ACC112 (cell line): ENCODE data around the gene PCP2.

Experiments used
- H2AFZ ChIP-seq: fragments of 200-600 bp; sonication (generic); one replicate; pipeline ENCODE4 v1.6.0; 2017; ENCODE audit warnings: antibody characterized with exemption, low read length; ENCODE audit not compliant: unreplicated experiment
- H3K27ac ChIP-seq: fragments of 200-600 bp; sonication (generic); 2 replicates; pipeline ENCODE4 v1.5.1; 2014; ENCODE audit warnings: low read depth, mild to moderate bottlenecking, antibody characterized with exemption, low read length, moderate library complexity
- H3K27me3 ChIP-seq: fragments of 200-600 bp; sonication (generic); 2 replicates; pipeline ENCODE4 v1.6.1; 2014; ENCODE audit warnings: mild to moderate bottlenecking, antibody characterized with exemption, low read length, moderate library complexity, mixed read lengths; ENCODE audit not compliant: insufficient read depth
- H3K36me3 ChIP-seq: fragments of 200-600 bp; sonication (generic); 2 replicates; pipeline ENCODE4 v1.6.1; 2016; ENCODE audit warnings: mild to moderate bottlenecking, antibody characterized with exemption, low read length, moderate library complexity, mixed read lengths; ENCODE audit not compliant: insufficient read depth
- H3K4me1 ChIP-seq: fragments of 200-600 bp; sonication (generic); one replicate; pipeline ENCODE4 v1.6.1; 2016; ENCODE audit warnings: low read length, mixed read lengths; ENCODE audit not compliant: insufficient read depth, unreplicated experiment, control insufficient read depth
- H3K4me3 ChIP-seq: fragments of 200-600 bp; sonication (generic); 2 replicates; pipeline ENCODE4 v1.5.1; 2014; ENCODE audit warnings: mild to moderate bottlenecking, low read depth, low read length
- H3K79me2 ChIP-seq: fragments of 200-600 bp; sonication (generic); one replicate; pipeline ENCODE4 v1.6.0; 2016; ENCODE audit warnings: low read length; ENCODE audit not compliant: control insufficient read depth, unreplicated experiment, insufficient read depth

PCP2 gene

DNA sequence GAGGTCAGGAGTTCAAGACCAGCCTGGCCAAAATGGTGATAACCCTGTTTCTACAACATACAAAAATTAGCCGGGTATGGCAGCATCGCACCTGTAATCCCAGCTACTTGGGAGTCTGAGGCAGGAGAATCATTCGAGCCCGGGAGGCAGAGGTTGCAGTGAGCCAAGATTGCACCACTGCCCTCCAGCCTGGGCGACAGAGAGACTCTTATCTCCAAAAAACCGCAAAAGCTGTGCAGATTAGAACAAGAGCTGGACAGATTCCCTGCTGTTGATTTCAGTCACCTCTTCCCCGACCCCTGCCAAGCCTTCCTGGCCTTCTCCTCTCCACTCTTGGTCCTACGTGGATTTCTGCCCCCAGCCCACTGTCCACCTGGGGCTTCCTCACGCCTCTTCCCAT is 29.6 kb downstream of the PCP2 start:
- H3K27me3 ChIP-seq = no peaks in the 10 kb centered on the region
- H3K79me2 ChIP-seq = no peaks in the 10 kb centered on the region
- no peak overlapping the region for H3K27ac ChIP-seq
- no peaks in the 10 kb centered on the region for H3K4me1 ChIP-seq
- H2AFZ ChIP-seq = no peak overlapping the region
- no peak overlapping the region for H3K4me3 ChIP-seq
- no peaks in the 10 kb centered on the region for H3K36me3 ChIP-seq

- Histone ChIP-seq H3K36me3 (no peaks in the 10 kb centered on the region), H3K4me1 (no peaks in the 10 kb centered on the region), H3K27me3 (peaks cover 3% of the 10 kb centered on the region; the same call in 1 of the 2 replicates), H3K4me3 (no peak overlapping the region), H3K79me2 (no peaks in the 10 kb centered on the region), H3K27ac (no peak overlapping the region), H2AFZ (no peak overlapping the region)
These were observed 30.5 kb downstream of the PCP2 start for GRCh38 chr19:7602935-7603497.

DNA sequence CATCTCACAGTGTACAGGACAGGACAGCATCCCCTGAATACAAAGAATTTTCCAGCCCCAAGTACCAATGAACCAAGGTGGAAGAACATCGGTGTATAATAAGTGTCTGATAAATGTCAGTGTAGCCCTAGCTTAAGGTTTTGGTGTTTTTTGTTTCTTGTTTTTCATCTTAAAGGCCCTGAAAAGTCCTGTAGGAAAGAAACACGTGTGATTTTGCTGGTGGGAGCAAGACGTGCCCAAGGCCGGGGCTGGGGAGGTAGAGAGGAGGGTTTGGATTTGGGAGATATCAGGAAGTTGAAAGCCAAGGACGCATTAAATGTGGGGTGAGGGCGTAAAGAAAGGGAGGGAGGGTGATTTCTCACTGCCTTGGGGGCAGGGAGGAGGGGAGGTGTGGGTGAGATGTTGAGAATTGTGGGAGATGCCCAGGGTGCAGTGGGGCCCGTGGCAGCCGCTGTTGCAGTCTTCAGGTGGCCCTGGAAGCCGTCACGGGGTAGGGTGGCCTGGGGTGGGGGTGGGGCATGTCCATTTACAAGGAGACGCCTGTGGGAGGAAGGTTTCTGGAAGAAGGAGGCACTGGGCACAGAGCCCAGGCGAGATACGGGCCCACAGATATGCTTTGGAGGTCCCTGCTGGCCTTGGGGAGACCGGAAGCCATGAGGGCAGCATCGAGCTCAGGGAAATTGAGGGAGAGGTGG is 31.1 kb downstream of the PCP2 start:
- Histone ChIP-seq H3K79me2 (no peaks in the 10 kb centered on the region), H3K4me3 (no peak overlapping the region), H3K4me1 (no peaks in the 10 kb centered on the region), H3K36me3 (no peaks in the 10 kb centered on the region), H3K27ac (no peak overlapping the region), H3K27me3 (peaks cover 9% of the 10 kb centered on the region; the same call in 1 of the 2 replicates), H2AFZ (no peak overlapping the region)

- peaks cover 20% of the 10 kb centered on the region for H3K27me3 ChIP-seq
- H3K27ac ChIP-seq = no peak overlapping the region
- H2AFZ ChIP-seq = no peak overlapping the region
- no peaks in the 10 kb centered on the region for H3K4me1 ChIP-seq
- no peaks in the 10 kb centered on the region for H3K36me3 ChIP-seq
- no peaks in the 10 kb centered on the region for H3K79me2 ChIP-seq
- H3K4me3 ChIP-seq = no peak overlapping the region
These were observed 32.8 kb downstream of the PCP2 start for GRCh38 chr19:7600721-7601120.

- H3K79me2 ChIP-seq = no peaks in the 10 kb centered on the region
- H3K27me3 ChIP-seq = peaks cover 35% of the 10 kb centered on the region
These were observed 35.3 kb downstream of the PCP2 start for GRCh38 chr19:7598180-7598579.

GRCh38 chr19:7597689-7598088 is 35.8 kb downstream of the PCP2 start:
- no peaks in the 10 kb centered on the region for H3K79me2 ChIP-seq
- H3K4me3 ChIP-seq = no peak overlapping the region
- no peaks in the 10 kb centered on the region for H3K36me3 ChIP-seq
- no peaks in the 10 kb centered on the region for H3K4me1 ChIP-seq
- H3K27me3 ChIP-seq = peaks cover 35% of the 10 kb centered on the region
- no peak overlapping the region for H3K27ac ChIP-seq
- no peak overlapping the region for H2AFZ ChIP-seq

More at GRCh38 chr19:7598180-7598579, 35.3 kb downstream of the PCP2 start:
- H3K27ac ChIP-seq = no peak overlapping the region
- no peak overlapping the region for H3K4me3 ChIP-seq
- no peaks in the 10 kb centered on the region for H3K4me1 ChIP-seq
- H2AFZ ChIP-seq = no peak overlapping the region
- no peaks in the 10 kb centered on the region for H3K36me3 ChIP-seq

DNA sequence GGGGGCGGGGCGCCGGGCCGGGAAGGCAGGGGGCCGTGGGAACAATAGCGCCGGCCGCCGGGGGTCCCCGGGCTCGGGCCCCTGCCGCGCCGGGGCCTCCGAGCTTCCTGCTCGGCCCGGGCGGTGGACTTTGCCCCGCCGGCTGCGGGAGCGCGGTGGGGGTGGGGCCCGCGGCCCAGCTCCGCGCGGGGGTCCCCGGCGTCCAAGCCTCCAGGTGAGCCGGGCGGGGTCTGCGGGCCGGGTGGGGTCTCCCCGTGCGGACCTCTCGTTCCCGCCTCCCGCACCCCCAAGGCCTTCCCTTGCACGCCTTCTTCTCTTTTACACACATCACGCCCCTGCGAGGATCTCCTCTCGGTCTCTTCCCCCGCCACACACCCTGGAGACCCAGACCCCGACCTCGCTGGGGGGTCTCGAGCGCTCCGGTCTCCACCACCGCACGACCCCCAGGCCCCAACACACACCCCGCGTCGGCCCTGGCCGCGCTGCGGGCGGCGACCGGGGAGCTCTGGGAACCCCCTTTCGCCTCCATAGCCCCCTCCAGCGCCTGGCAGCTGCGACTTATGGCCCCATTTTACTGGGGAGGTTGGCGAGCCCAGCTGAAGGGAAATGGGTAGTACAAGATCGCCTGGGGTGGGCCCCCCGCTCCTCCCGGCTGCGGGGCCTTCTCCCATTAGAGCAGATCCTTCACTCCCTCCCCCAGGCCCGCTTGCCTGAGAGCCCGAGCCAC is 37.1 kb downstream of the PCP2 start:
- Histone ChIP-seq H3K4me1 (no peaks in the 10 kb centered on the region), H3K27ac (no peak overlapping the region), H2AFZ (no peak overlapping the region), H3K4me3 (no peak overlapping the region), H3K79me2 (no peaks in the 10 kb centered on the region), H3K27me3 (peaks cover 35% of the 10 kb centered on the region), H3K36me3 (no peaks in the 10 kb centered on the region)

DNA sequence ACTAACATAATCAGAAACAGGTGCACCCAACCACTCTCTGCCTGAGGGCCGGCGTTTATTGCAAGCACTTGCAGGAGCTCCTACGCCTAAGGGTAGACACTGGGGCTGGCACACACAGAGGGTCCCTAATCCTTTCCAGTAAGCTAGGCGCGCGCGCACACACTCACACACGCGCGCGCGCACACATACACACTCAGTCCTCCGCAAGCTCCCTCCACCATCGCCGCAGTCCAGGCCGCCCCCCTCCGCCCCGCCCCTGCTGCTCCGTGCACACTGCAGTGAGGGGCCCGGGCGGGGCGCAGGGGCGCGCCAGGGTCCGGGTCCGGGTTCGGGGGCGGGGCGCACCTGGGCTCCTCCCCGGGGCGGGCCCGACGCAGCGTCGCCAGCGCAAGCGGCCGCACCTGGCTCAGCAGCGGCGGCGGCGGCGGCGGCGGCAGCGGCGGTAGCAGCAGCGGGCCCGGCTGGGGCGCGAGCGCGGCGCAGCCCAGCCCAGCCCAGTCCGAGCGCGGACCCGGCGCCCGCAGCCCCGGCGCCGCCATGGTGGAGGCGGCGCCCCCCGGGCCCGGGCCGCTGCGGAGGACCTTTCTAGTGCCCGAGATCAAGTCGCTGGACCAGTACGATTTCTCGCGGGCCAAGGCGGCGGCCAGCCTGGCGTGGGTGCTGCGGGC is 37.9 kb downstream of the PCP2 start, which contains the start of gene CAMSAP3:
Gene CAMSAP3, plus strand, starts transcription at position 398 of the 668 bp plus-strand sequence. Its CDS starts 140 bp downstream, at position 538.
- H3K4me3 ChIP-seq = peak within 1 kb of the TSS; percentile 53; the same call in 1 of the 2 replicates
- no peaks in the 10 kb centered on the region for H3K36me3 ChIP-seq
- no peaks in the 10 kb centered on the region for H3K4me1 ChIP-seq
- H3K79me2 ChIP-seq = no peaks in the 10 kb centered on the region
- peaks cover 35% of the 10 kb centered on the region for H3K27me3 ChIP-seq
- no peak within 1 kb of the TSS for H2AFZ ChIP-seq
- H3K27ac ChIP-seq = no peak within 1 kb of the TSS

DNA sequence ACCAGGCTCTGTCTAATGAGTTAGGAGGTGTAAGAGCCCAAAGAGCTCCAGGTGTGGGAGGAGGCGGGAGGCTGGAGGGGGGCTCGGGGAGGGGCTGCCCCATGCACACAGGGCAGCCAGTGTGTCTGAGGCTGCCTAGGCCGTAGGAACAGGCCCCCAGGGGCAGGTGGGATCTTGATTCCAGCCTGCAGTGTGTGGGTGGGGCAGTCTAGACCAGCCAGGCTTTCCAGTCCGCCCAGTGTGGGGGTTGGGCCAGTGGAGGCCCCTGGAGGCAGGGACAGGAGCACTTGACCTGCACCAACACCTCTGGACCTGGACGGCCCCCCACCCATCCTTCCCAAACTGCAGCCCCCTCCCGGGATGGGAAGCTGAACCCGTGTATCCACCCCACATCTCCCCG is 43.3 kb downstream of the PCP2 start:
- no peaks in the 10 kb centered on the region for H3K4me1 ChIP-seq
- no peak overlapping the region for H3K4me3 ChIP-seq
- H3K27me3 ChIP-seq = peaks cover 11% of the 10 kb centered on the region
- H3K27ac ChIP-seq = no peak overlapping the region
- H2AFZ ChIP-seq = no peak overlapping the region
- H3K79me2 ChIP-seq = no peaks in the 10 kb centered on the region
- no peaks in the 10 kb centered on the region for H3K36me3 ChIP-seq

DNA sequence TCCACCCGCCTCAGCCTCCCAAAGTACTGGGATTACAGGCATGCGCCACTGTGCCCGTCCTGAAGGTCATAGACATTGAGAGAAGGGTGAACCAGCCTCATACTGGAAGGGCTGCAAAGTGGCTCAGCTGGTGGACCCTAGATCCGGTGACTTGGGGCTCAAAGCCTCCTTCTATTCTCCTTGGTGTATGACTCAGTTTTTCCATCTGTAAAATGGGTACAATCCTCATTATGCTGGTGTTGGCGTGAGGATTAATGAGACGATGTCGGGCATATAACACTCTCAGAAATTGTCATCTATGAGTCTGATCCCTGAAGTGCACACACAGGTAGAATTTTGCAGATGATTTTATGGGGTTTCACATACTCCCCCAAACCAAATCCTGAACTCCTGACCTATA is 43.7 kb downstream of the PCP2 start:
- Histone ChIP-seq H3K36me3 (no peaks in the 10 kb centered on the region), H3K27me3 (peaks cover 7% of the 10 kb centered on the region; the same call in 1 of the 2 replicates), H2AFZ (no peak overlapping the region), H3K4me3 (no peak overlapping the region), H3K4me1 (no peaks in the 10 kb centered on the region), H3K79me2 (no peaks in the 10 kb centered on the region), H3K27ac (no peak overlapping the region)
